GM19328 (cell line): ENCODE results near the gene OR8B4.
"Not testable (repeated sequence)": the region's sequence is repeated elsewhere in the genome, so short reads cannot be mapped to it uniquely, and the experiment has no call there.

Source experiments
- ATAC-seq: cut with Tn5 transposase; IDR thresholded peaks from one replicate; pipeline ENCODE4 v1.9.1; 2021; ENCODE audit warnings: mild to moderate bottlenecking, moderate library complexity; ENCODE audit not compliant: unreplicated experiment

The OR8B4 gene

GRCh38 chr11:124415356-124415923 lies 9.2 kb downstream of the OR8B4 start:
- ATAC-seq = no peak

GRCh38 chr11:124409906-124410305 lies 14.8 kb downstream of the OR8B4 start:
- no peak for ATAC-seq

DNA sequence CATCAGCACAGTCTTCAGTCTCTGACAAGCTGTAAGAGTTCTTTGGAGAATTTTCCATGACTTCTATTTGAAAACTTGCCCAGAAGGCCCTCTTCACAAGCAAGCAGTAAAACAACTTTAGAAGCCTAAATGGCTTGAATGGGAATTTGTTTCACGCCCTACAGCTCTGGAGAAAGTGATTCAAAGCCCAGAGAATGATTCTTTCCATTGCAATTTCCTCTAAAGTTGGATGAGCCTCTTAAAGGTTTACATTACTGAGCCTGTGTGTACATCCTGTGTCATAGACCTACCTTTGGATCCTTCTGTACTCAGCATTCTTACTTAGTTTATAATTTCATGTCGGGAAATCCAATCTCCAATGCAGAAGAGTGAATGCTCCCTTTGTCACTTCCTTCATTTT lies 19.1 kb downstream of the OR8B4 start:
- no peak for ATAC-seq

DNA sequence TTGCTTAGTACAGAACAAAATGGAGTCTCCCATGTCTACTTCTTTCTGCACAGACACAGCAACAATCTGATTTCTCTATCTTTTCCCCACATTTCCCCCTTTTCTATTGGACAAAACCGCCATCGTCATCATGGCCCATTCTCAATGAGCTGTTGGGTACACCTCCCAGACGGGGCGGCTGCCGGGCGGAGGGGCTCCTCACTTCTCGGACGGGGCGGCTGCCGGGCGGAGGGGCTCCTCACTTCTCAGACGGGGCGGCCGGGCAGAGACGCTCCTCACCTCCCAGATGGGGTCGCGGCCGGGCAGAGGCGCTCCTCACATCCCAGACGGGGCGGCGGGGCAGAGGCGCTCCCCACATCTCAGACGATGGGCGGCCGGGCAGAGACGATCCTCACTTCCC lies 21.5 kb downstream of the OR8B4 start:
- ATAC-seq = not testable (repeated sequence)

GRCh38 chr11:124402326-124402922 lies 22.2 kb downstream of the OR8B4 start:
- no peak for ATAC-seq

DNA sequence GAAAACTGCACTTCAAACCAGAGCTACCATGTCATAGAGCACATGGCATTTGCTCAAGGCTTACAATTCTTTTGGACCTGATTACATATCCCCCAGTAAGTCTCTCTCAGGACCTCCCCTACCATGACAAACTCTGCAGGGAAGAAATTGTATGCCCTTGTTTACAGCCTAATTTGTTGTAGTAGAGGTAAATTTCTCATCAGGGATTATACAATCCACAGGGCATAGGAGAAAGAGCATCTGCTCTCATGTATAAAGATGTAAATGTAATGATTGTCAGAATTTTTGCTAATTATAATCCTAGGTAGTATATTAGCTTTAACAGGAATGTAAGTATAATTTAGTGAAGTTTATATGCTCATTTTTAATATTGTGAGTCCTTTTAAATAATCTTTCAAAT lies 25.7 kb downstream of the OR8B4 start, which contains the start of gene OR8B3:
Gene OR8B3 (minus strand): TSS at position 101 of the 400 bp plus-strand sequence. CDS start 1,673 bp downstream, outside the sequence.
- ATAC-seq = no peak

DNA sequence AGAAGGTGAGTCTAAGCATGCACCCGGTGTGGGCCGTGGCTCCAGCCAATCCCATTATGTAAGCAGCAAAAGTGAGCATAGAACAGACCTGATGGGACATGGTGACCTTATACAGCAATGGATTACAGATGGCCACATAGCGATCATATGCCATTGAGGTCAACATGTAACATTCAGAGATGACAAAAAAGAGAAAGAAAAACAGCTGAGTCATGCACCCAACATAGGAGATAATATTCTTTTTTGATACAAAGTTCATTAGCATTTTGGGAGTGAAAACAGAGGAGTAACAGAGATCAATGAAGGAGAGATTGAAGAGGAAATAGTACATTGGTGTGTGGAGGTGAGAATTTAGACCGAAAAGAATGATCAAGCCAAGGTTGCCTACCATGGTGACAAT lies 27.8 kb downstream of the OR8B4 start:
- ATAC-seq = not testable (repeated sequence)

DNA sequence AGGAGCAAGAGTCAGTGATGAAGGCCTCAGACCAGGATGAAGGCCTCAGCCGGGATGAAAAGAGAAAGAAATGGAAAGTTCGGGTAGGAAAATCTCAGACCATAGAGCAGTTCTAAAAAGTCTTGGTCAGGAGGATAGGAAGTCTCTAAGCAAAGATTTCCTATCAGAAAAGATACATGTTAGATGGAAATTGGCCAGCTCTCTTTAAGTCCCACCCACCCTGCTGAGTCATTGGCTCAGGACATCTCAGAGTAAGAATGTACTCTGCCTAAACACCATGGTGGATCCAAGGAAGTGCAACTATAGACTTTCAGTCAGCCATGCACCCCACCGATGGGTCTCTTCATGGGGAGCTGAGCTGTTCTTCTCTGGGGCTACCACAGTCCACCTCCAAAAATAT lies 30.3 kb downstream of the OR8B4 start:
- ATAC-seq = no peak

DNA sequence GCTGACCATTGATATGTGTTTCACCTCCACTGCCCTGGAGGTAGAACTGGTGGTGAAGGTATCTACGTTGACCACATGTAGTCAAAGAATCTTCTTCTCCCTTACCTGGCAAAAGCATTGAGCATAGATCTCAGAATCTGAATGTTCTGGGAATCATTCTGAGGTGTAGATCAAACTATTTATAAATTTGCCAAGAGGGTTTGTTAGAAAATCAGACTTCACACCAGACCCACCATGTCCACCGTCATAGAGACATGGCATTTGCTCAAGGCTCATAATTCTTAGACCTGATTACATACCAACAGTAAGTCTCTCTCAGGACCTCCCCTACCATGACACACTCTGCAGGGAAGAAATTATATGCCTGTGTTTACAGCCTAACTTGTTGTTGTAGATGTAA lies 40.3 kb downstream of the OR8B4 start, which contains the start of gene OR8B2:
Gene OR8B2 (minus strand): TSS at position 101 of the 400 bp plus-strand sequence. CDS start 1,156 bp downstream, outside the sequence.
- no peak for ATAC-seq

- ATAC-seq = not testable (repeated sequence)
These were observed 41.8 kb downstream of the OR8B4 start for GRCh38 chr11:124382857-124383256.

DNA sequence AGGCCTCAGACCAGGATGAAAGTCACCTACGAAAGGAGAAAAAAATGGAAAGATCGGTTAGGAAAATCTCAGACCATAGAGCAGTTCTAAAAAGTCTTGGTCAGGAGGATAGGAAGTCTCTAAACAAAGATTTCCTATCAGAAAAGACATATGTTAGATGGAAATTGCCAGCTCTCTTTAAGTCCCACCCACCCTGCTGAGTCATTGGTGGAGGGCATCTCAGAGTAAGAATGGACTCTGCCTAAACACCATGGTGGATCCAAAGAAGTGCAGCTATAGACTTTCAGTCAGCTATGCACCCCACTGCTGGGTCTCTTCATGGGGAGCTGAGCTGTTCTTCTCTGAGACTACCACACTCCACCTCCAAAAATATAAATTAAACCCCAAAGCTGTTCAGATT lies 44.1 kb downstream of the OR8B4 start:
- ATAC-seq = no peak

- no peak for ATAC-seq
These were observed 48.4 kb downstream of the OR8B4 start for GRCh38 chr11:124376280-124376679.
